ENCODE results near the gene TEAD1. TPM values are rescaled to one million over a fixed set of nuclear protein-coding genes. Genes with fewer than 3 reads are reported as not detected.

TEAD1 gene
- total and polyA plus RNA-seq, 9 of the 15 experiments (the other 6 are each of a cell fraction or from before 2014, with no cell fraction given): 1.7 to 17.7 (median 10.8) TPM

DNA sequence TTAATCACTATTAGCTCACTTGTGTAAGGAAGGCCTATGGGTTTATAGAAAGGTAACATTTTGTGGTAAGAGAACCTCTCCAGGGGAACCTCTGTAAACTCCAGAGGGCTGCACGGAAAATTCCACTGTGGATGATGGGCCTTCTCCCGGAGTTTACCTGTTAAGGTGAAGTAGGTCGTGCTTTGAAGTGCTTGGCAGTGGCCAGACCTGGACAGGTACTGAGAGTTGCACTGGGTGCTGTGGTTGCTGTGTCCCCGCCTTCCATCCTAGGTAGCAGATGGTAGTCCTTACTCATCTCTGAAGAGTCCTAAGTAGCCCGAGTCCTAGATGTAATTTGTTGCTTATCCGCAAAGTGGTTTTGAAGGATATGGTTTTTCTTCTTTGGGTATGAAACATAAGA, 133.4 kb downstream of the TEAD1 start (continued):
- TF ChIP-seq ZNF639 (CRISPR knock-in tag; conservative IDR thresholded peaks at IDR 0.05 in 1 of 2, IDR thresholded peaks at IDR 0.05 in 1 of 2) (no peak), ZNF76 (CRISPR knock-in tag; IDR thresholded peaks at IDR 0.05; ENCODE audit: borderline replicate concordance) (no peak)

DNA sequence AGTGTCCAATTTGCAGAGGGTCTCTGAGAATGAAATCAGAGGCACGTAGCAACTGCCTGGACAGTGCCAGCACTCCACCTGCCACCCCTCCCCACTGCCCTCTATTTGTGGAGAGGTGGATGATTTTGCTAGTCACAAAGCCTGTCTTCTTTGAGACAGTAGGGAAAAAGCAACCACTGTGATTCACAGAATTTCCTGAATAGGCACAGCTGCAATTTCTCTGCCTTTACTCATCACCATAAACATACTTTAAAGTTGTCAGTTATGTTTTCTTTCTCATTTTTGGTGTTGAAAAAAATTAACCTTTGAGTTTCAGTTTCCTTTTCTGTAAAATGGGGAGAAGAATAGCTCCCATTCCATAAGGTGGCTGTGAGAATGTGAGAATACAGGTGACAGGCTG, 134.3 kb downstream of the TEAD1 start:
- no peak for ATAC-seq
- CTCF ChIA-PET (ENCODE audit: low intra/inter-chr PET ratio): no interaction called here
- peaks cover 4% of the 10 kb centered on the region; the same call in 1 of the 3 replicates for H3K79me2 ChIP-seq (ENCODE audit: control insufficient read depth, insufficient read depth, low read length)

More for the DNA sequence above, 134.3 kb downstream of the TEAD1 start:
- 80% methylated on average over 1 of the region's 1 CpG for WGBS (ENCODE audit: insufficient coverage, low coverage, missing lambda C conversion rate)
- intact Hi-C loops (cut with micrococcal nuclease) (no loop called here), in situ Hi-C loops (cut with MboI) (no loop called here)
- no peak for DNase-seq (ENCODE audit: extremely low read depth in 1 of 4, low spot score in 3 of 4)
- TF ChIP-seq NFIC (IDR thresholded peaks at IDR 0.05) (no peak), NFYB (IDR thresholded peaks at IDR 0.05; ENCODE audit: extremely low read depth, insufficient read length) (no peak), SREBF1 (IDR thresholded peaks at IDR 0.05; ENCODE audit: borderline replicate concordance, low read depth, low read length) (no peak), E2F6 (IDR thresholded peaks at IDR 0.05; ENCODE audit: borderline replicate concordance in 1 of 2, extremely low read depth in 1 of 2, insufficient read depth in 1 of 2, insufficient read length in 1 of 2, low read depth in 1 of 2, low read length in 1 of 2, poor library complexity in 1 of 2, severe bottlenecking in 1 of 2) (no peak), POLR2AphosphoS5 (IDR thresholded peaks at IDR 0.05; ENCODE audit: control insufficient read depth, insufficient read depth, low read depth, low read length) (no peak), THAP7 (CRISPR knock-in tag; IDR thresholded peaks at IDR 0.05) (no peak), SMC3 (conservative IDR thresholded peaks at IDR 0.05; ENCODE audit: insufficient read depth, low read depth, low read length) (no peak), NR4A1 (CRISPR knock-in tag; IDR thresholded peaks at IDR 0.05) (no peak), NR4A1 (tag; IDR thresholded peaks at IDR 0.05) (no peak), RCOR1 (IDR thresholded peaks at IDR 0.05; ENCODE audit: borderline replicate concordance in 1 of 2, low read depth in 2 of 2, low read length in 2 of 2) (no peak), KDM1A (IDR thresholded peaks at IDR 0.05) (no peak), SMARCB1 (IDR thresholded peaks at IDR 0.05; ENCODE audit: insufficient read length, low read depth) (no peak), MYNN (IDR thresholded peaks at IDR 0.05) (no peak), MYNN (CRISPR knock-in tag; IDR thresholded peaks at IDR 0.05) (no peak), ZKSCAN3 (CRISPR knock-in tag; IDR thresholded peaks at IDR 0.05) (no peak)
- no peak overlapping the region for H2AFZ ChIP-seq (ENCODE audit: low read depth, low read length)
- H3K9me3 ChIP-seq (replicated peaks; ENCODE audit: control insufficient read depth, insufficient read depth, low read depth, low read length): no peaks in the 10 kb centered on the region
- no TSS peak for BruUV-seq (replicated peaks)
- no peak overlapping the region for H3K9ac ChIP-seq (ENCODE audit: insufficient read depth in 1 of 2, low read depth in 2 of 2, low read length in 2 of 2)
- H3K4me3 ChIP-seq: no peak overlapping the region
- no peak for FAIRE-seq
- no peak overlapping the region for H3K4me2 ChIP-seq (ENCODE audit: insufficient read depth, low read length)
- POLR2A ChIA-PET: no interaction called here
- no peaks in the 10 kb centered on the region for H3K36me3 ChIP-seq (ENCODE audit: control insufficient read depth, insufficient read depth, low read length)
- no peaks in the 10 kb centered on the region for H3K27me3 ChIP-seq (ENCODE audit: control insufficient read depth in 2 of 2, insufficient read depth in 2 of 2, low read length in 2 of 2)
- H3K9me1 ChIP-seq (ENCODE audit: control insufficient read depth, insufficient read depth, low read length): peaks cover 4% of the 10 kb centered on the region
- H3K4me1 ChIP-seq (replicated peaks in 1 of 2; ENCODE audit: control insufficient read depth in 2 of 2, insufficient read depth in 2 of 2, low read length in 2 of 2): peaks cover 17 to 37% of the 10 kb centered on the region in 2 experiments
- H3K27ac ChIP-seq (ENCODE audit: extremely low read depth, low read depth, low read length): no peak overlapping the region
- peaks cover 14% of the 10 kb centered on the region; the same call in 1 of the 2 replicates for H4K20me1 ChIP-seq (replicated peaks; ENCODE audit: control insufficient read depth, insufficient read depth, low read length)
